Ishikawa (cell line): ENCODE measurements around the gene TMEM87B.

Experiments used
- CEBPB ChIP-seq: IDR thresholded peaks from 2 replicates; pipeline ENCODE4 v1.6.1; 2012
- CREB1 ChIP-seq: IDR thresholded peaks from 2 replicates; pipeline ENCODE4 v1.6.1; 2012; ENCODE audit warnings: low read depth
- EGR1 ChIP-seq: IDR thresholded peaks from 2 replicates; pipeline ENCODE4 v1.6.1; 2012
- EP300 ChIP-seq: IDR thresholded peaks from 2 replicates; pipeline ENCODE4 v1.6.1; 2012; ENCODE audit warnings: borderline replicate concordance
- FOXM1 ChIP-seq: IDR thresholded peaks from 2 replicates; pipeline ENCODE4 v1.6.1; 2012; ENCODE audit warnings: low read depth, borderline replicate concordance
- NFIC ChIP-seq: IDR thresholded peaks from 2 replicates; pipeline ENCODE4 v1.6.1; 2012
- RAD21 ChIP-seq: IDR thresholded peaks from 2 replicates; pipeline ENCODE4 v1.6.1; 2012; ENCODE audit warnings: low read depth
- TAF1 ChIP-seq: IDR thresholded peaks from 2 replicates; pipeline ENCODE4 v1.6.1; 2012; ENCODE audit warnings: low read depth, mild to moderate bottlenecking
- TCF12 ChIP-seq: IDR thresholded peaks from 2 replicates; pipeline ENCODE4 v1.6.1; 2012; ENCODE audit warnings: low read depth
- TEAD4 ChIP-seq: IDR thresholded peaks from 2 replicates; pipeline ENCODE4 v1.6.1; 2012
- YY1 ChIP-seq: IDR thresholded peaks from 2 replicates; pipeline ENCODE4 v1.6.1; 2012; ENCODE audit warnings: low read depth
- ZBTB7A ChIP-seq: IDR thresholded peaks from 2 replicates; pipeline ENCODE4 v1.6.1; 2012; ENCODE audit warnings: low read depth
- TF ChIP-seq, protein P1 (sequence below): IDR thresholded peaks from 2 replicates; pipeline ENCODE4 v1.6.1; 2012
- TF ChIP-seq, protein P2 (sequence below): IDR thresholded peaks from 2 replicates; pipeline ENCODE4 v1.6.1; 2012; ENCODE audit warnings: low read depth, mild to moderate bottlenecking
- TF ChIP-seq, protein P3 (sequence below): IDR thresholded peaks from 2 replicates; pipeline ENCODE4 v1.6.1; 2012

TMEM87B gene

DNA sequence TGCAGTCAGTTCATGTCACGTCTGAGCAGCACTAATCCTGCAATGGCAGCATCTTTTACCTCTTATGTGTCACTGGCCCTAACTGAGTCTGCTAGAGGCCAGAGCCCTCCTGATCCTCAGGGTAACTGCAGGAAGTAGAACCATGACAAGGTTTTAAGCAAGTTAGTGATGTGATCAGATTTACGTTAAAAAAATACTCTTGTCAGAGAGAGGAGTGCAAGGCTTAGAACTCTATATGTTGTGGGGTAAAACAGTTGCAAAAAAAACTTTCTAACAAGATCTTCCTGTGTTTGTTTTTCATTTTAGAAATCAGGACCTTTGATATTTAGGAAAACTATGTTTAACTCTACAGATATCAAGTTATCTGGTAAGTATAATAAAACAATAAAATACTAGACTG lies 4.6 kb downstream of the TMEM87B start:
- TF ChIP-seq FOXM1 (no peak), CEBPB (no peak), ZBTB7A (no peak), EGR1 (no peak), EP300 (no peak), YY1 (no peak), TEAD4 (no peak), TCF12 (no peak), CREB1 (no peak), NFIC (no peak), TAF1 (no peak)
- TF ChIP-seq, protein P1, sequence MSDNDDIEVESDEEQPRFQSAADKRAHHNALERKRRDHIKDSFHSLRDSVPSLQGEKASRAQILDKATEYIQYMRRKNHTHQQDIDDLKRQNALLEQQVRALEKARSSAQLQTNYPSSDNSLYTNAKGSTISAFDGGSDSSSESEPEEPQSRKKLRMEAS, result no peak
- TF ChIP-seq, protein P2, sequence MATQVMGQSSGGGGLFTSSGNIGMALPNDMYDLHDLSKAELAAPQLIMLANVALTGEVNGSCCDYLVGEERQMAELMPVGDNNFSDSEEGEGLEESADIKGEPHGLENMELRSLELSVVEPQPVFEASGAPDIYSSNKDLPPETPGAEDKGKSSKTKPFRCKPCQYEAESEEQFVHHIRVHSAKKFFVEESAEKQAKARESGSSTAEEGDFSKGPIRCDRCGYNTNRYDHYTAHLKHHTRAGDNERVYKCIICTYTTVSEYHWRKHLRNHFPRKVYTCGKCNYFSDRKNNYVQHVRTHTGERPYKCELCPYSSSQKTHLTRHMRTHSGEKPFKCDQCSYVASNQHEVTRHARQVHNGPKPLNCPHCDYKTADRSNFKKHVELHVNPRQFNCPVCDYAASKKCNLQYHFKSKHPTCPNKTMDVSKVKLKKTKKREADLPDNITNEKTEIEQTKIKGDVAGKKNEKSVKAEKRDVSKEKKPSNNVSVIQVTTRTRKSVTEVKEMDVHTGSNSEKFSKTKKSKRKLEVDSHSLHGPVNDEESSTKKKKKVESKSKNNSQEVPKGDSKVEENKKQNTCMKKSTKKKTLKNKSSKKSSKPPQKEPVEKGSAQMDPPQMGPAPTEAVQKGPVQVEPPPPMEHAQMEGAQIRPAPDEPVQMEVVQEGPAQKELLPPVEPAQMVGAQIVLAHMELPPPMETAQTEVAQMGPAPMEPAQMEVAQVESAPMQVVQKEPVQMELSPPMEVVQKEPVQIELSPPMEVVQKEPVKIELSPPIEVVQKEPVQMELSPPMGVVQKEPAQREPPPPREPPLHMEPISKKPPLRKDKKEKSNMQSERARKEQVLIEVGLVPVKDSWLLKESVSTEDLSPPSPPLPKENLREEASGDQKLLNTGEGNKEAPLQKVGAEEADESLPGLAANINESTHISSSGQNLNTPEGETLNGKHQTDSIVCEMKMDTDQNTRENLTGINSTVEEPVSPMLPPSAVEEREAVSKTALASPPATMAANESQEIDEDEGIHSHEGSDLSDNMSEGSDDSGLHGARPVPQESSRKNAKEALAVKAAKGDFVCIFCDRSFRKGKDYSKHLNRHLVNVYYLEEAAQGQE, result no peak
- TF ChIP-seq, protein P3, sequence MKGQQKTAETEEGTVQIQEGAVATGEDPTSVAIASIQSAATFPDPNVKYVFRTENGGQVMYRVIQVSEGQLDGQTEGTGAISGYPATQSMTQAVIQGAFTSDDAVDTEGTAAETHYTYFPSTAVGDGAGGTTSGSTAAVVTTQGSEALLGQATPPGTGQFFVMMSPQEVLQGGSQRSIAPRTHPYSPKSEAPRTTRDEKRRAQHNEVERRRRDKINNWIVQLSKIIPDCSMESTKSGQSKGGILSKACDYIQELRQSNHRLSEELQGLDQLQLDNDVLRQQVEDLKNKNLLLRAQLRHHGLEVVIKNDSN, result no peak

DNA sequence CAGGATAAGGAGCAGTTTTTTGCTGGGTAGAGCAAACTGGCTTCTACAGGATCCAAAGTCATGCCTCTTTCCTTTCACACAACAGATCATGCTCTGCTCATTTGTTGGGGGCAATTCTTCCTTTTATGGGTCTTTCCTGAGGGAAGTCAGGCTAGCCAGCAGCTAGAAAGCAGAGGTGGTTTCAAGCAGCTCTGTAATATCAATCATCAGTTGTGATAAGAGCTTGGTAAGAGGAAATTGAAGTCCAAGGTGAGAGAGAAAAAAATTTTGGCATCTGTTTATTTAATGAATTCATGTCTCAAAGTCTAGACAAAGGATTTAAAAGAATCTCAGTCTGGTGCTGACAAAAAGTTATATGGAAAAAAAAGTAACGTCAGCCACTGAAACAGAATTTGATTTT lies 6.2 kb downstream of the TMEM87B start:
- TF ChIP-seq TCF12 (no peak), EP300 (no peak), EGR1 (no peak), RAD21 (no peak), FOXM1 (no peak), ZBTB7A (no peak), CREB1 (no peak), YY1 (no peak), CEBPB (no peak), TAF1 (no peak), TEAD4 (no peak), NFIC (no peak)
- TF ChIP-seq, protein P2, result no peak
- TF ChIP-seq, protein P3, result no peak
- TF ChIP-seq, protein P1, result no peak

DNA sequence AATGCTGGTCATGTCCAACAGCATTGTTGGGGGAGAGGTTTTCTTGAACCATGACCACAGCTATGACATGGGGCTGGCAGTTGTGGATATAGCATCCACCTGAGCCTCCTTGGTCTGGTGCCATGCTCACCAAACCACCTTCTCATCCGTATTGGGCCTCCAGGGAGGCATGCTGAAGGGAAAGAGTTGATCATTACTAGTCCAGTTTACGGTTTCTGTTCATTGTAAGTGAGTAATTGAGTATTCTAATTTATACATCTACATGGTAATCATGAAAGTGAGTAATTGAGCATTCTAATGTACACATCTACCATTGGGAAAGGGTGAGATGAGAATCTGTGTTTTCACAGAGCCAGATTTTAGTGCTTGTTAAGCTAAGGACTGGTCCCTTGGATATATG lies 6.8 kb downstream of the TMEM87B start:
- no peak for TF ChIP-seq ZBTB7A
- TF ChIP-seq CREB1, result no peak
- no peak for TF ChIP-seq TEAD4
- TF ChIP-seq TAF1, result no peak
- no peak for TF ChIP-seq NFIC
- no peak for TF ChIP-seq TCF12
- no peak for TF ChIP-seq RAD21
- no peak for TF ChIP-seq FOXM1
- TF ChIP-seq, protein P1, result no peak
- no peak for TF ChIP-seq CEBPB
- TF ChIP-seq, protein P2, result no peak
- TF ChIP-seq, protein P3, result no peak
- TF ChIP-seq YY1, result no peak
- no peak for TF ChIP-seq EGR1
- no peak for TF ChIP-seq EP300

DNA sequence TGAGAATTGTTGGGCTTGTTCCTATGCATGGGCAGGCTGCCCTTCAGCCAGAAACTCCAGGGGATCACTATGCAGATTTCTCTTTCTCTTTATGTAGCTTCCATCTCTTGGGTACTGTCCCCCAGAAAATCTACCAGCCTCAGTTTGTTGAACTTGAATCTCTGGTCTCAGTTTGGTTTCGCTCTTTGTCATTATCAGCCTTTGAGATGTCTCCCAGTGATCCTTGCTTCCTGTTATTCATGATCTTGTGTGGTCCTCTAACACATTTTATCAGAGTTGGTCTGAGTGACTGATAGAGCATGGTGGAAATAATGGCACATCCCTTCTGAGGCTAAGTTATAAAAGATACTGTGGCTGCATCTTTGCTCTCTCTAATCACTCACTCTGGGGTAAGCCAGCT lies 7.8 kb downstream of the TMEM87B start:
- no peak for TF ChIP-seq NFIC
- TF ChIP-seq, protein P3, result no peak
- TF ChIP-seq CREB1, result no peak
- TF ChIP-seq YY1, result no peak
- TF ChIP-seq, protein P2, result no peak
- TF ChIP-seq RAD21, result no peak
- no peak for TF ChIP-seq TCF12
- TF ChIP-seq, protein P1, result no peak
- no peak for TF ChIP-seq EP300
- TF ChIP-seq FOXM1, result no peak
